SK-N-SH treated with all-trans-retinoic acid at 6 μM for 48 hours (cell line): ENCODE measurements around the gene XCR1.

Experiments used
- BACH2 ChIP-seq: fragments of 250-450 bp; sonication (Bioruptor Pico); IDR thresholded peaks from 2 replicates; pipeline ENCODE4 v1.9.0; 2021; ENCODE audit warnings: mild to moderate bottlenecking, borderline replicate concordance
- ESRRG ChIP-seq: fragments of 250-450 bp; sonication (Bioruptor Pico); IDR thresholded peaks from 2 replicates; pipeline ENCODE4 v1.6.1; 2021; ENCODE audit warnings: mild to moderate bottlenecking
- PATZ1 ChIP-seq: fragments of 250-450 bp; sonication (Bioruptor Pico); IDR thresholded peaks from 2 replicates; pipeline ENCODE4 v1.8.0; 2020; ENCODE audit warnings: mild to moderate bottlenecking, moderate library complexity, borderline replicate concordance
- PPARA ChIP-seq: fragments of 250-450 bp; sonication (Bioruptor Pico); IDR thresholded peaks from 2 replicates; pipeline ENCODE4 v1.5.0; 2020; ENCODE audit warnings: mild to moderate bottlenecking, borderline replicate concordance
- RARB ChIP-seq: fragments of 250-450 bp; sonication (Bioruptor Pico); IDR thresholded peaks from 2 replicates; pipeline ENCODE4 v1.8.0; 2021; ENCODE audit warnings: mild to moderate bottlenecking, moderate library complexity
- TOX ChIP-seq: fragments of 250-450 bp; sonication (Bioruptor Pico); IDR thresholded peaks from 2 replicates; pipeline ENCODE4 v1.8.0; 2021; ENCODE audit warnings: mild to moderate bottlenecking, moderate library complexity, borderline replicate concordance
- ZC3H10 ChIP-seq: fragments of 250-450 bp; sonication (Bioruptor Pico); IDR thresholded peaks from 2 replicates; pipeline ENCODE4 v1.5.1; 2021; ENCODE audit warnings: mild to moderate bottlenecking, moderate library complexity
- ZFP3 ChIP-seq: fragments of 250-450 bp; sonication (Bioruptor Pico); IDR thresholded peaks from 2 replicates; pipeline ENCODE4 v1.5.0; 2020; ENCODE audit warnings: mild to moderate bottlenecking, moderate library complexity
- ZFP30 ChIP-seq: fragments of 450-650 bp; formaldehyde crosslinking; IDR thresholded peaks from 2 replicates; pipeline ENCODE4 v1.5.0; 2022; ENCODE audit warnings: mild to moderate bottlenecking, moderate library complexity
- ZNF565 ChIP-seq: fragments of 450-650 bp; formaldehyde crosslinking; conservative IDR thresholded peaks from 2 replicates; pipeline ENCODE4 v1.5.0; 2020; ENCODE audit warnings: low read depth, mild to moderate bottlenecking, moderate library complexity
- ZNF70 ChIP-seq: fragments of 450-650 bp; formaldehyde crosslinking; IDR thresholded peaks from 2 replicates; pipeline ENCODE4 v1.5.0; 2020; ENCODE audit warnings: mild to moderate bottlenecking, moderate library complexity

DNA sequence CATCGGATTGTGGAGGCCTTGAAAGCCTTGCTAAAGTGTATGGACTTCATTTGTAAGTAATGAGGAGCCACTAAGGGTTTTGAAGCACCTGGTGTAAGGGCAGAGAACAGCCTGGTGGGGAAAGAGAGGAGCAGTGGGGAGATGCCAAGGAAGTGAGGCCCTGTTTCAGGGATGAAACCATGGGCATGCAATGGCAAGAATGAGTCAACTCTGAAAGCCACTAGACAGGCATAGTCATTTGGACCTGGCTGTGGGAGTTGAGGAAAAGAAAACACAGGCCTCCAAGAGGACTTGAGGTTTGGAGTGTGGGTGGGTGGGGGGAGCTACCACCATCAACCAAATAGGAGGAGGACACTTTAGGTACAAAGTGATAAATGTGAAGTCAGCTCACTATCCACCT is 7.6 kb downstream of the XCR1 start:
- TF ChIP-seq PATZ1 (CRISPR knock-in tag) (no peak), ZNF70 (CRISPR knock-in tag) (no peak), ZFP30 (CRISPR knock-in tag) (no peak), PPARA (CRISPR knock-in tag) (no peak), BACH2 (CRISPR knock-in tag) (no peak), TOX (CRISPR knock-in tag) (no peak), RARB (CRISPR knock-in tag) (no peak), ZFP3 (CRISPR knock-in tag) (no peak), ZC3H10 (no peak), ZNF565 (CRISPR knock-in tag) (no peak), ESRRG (no peak)
